SK-N-SH (cell line): ENCODE data around the gene HOXC10. TPM values are rescaled to one million over a fixed set of nuclear protein-coding genes. Genes with fewer than 3 reads are reported as not detected.

Experiments
- CTCF ChIA-PET: fragments of 300-600, 350-600 bp; formaldehyde crosslinking; extraction: SDS; loops from one replicate; lab custom pipeline; 2021; lab: Yijun Ruan, JAX
- POLR2A ChIA-PET: fragments of 350-600 bp; sonication (Branson Sonifier 250); formaldehyde crosslinking; extraction: SDS; loops from one replicate; lab custom pipeline; 2020; ENCODE audit warnings: antibody characterized with exemption, inconsistent platforms; lab: Yijun Ruan, JAX
- DNase-seq: peaks from one replicate; pipeline ENCODE4 v3.0.0; 2012
- H2AFZ ChIP-seq: fragments of 200-600 bp; sonication (generic); 2 replicates; pipeline ENCODE4 v1.8.1; 2016; ENCODE audit warnings: antibody characterized with exemption, mild to moderate bottlenecking, low read depth
- H3F3A ChIP-seq: fragments of 200-600 bp; sonication (generic); replicated peaks from 2 replicates; pipeline ENCODE3; 2016; ENCODE audit warnings: antibody characterized with exemption, mild to moderate bottlenecking; ENCODE audit not compliant: insufficient read depth
- H3K27ac ChIP-seq, 2 experiments: fragments of 200-500 bp in 1 of 2; fragments of 200-600 bp in 1 of 2; sonication (Bioruptor generic) in 1 of 2; sonication (generic), shearing (Covaris generic) in 1 of 2; 2 replicates each; pipeline versions ENCODE4 v1.5.1 to v1.6.1; 2014 to 2016; ENCODE audit warnings: low read depth in 2 of 2, inconsistent platforms in 1 of 2, low read length in 1 of 2, mild to moderate bottlenecking in 1 of 2, mixed read lengths in 1 of 2
- H3K27me3 ChIP-seq: fragments of 200-600 bp; sonication (generic), shearing (Covaris generic); 2 replicates; pipeline ENCODE4 v1.6.1; 2016; ENCODE audit warnings: mixed run types; ENCODE audit not compliant: insufficient read depth
- H3K36me3 ChIP-seq, 2 experiments: fragments of 200-500 bp in 1 of 2; fragments of 200-600 bp in 1 of 2; sonication (Bioruptor generic) in 1 of 2; sonication (generic) in 1 of 2; replicated peaks in 1 of 2; 2 replicates each; pipeline versions ENCODE3 to v1.5.1; 2014 to 2016; ENCODE audit warnings: low read length in 1 of 2, mild to moderate bottlenecking in 1 of 2; ENCODE audit not compliant: insufficient read depth in 2 of 2, control insufficient read depth in 1 of 2
- H3K4me1 ChIP-seq, 2 experiments: fragments of 200-500 bp in 1 of 2; fragments of 200-600 bp in 1 of 2; sonication (Bioruptor generic) in 1 of 2; sonication (generic), shearing (Covaris generic) in 1 of 2; 2 replicates each; pipeline versions ENCODE4 v1.5.1 to v1.6.1; 2014 to 2016; ENCODE audit warnings: low read depth in 1 of 2, low read length in 1 of 2, mixed run types in 1 of 2; ENCODE audit not compliant: insufficient read depth in 2 of 2, control insufficient read depth in 1 of 2
- H3K4me2 ChIP-seq: fragments of 200-600 bp; sonication (generic), shearing (Covaris generic); 2 replicates; pipeline ENCODE4 v1.6.1; 2017; ENCODE audit warnings: mixed run types
- H3K4me3 ChIP-seq, 2 experiments: fragments of 200-500 bp in 1 of 2; fragments of 200-600 bp in 1 of 2; sonication (Bioruptor generic) in 1 of 2; sonication (generic), shearing (Covaris generic) in 1 of 2; 2 replicates each; pipeline versions ENCODE4 v1.5.1 to v1.8.1; 2014 to 2016; ENCODE audit warnings: low read depth in 2 of 2, inconsistent platforms in 1 of 2, low read length in 1 of 2, mild to moderate bottlenecking in 1 of 2, mixed read lengths in 1 of 2, moderate library complexity in 1 of 2
- H3K79me2 ChIP-seq: fragments of 200-600 bp; sonication (generic); 2 replicates; pipeline ENCODE4 v1.8.1; 2017; ENCODE audit warnings: mild to moderate bottlenecking; ENCODE audit not compliant: insufficient read depth
- H3K9ac ChIP-seq: fragments of 200-600 bp; sonication (generic); 2 replicates; pipeline ENCODE4 v1.6.1; 2017; ENCODE audit warnings: mixed run types
- H3K9me2 ChIP-seq: fragments of 200-600 bp; sonication (generic); 2 replicates; pipeline ENCODE4 v1.6.1; 2017; ENCODE audit warnings: mixed run types
- H3K9me3 ChIP-seq: fragments of 200-600 bp; sonication (generic); 2 replicates; pipeline ENCODE4 v1.6.1; 2017; ENCODE audit warnings: mixed run types, mild to moderate bottlenecking, moderate library complexity
- H4K20me1 ChIP-seq: fragments of 200-600 bp; sonication (generic); 2 replicates; pipeline ENCODE4 v1.6.1; 2017; ENCODE audit warnings: mild to moderate bottlenecking, mixed run types; ENCODE audit not compliant: insufficient read depth
- CHD2 ChIP-seq: fragments of 150-350 bp; IDR thresholded peaks from 2 replicates; pipeline ENCODE4 v1.6.1; 2018; ENCODE audit warnings: low read length; ENCODE audit not compliant: partially characterized antibody
- ELF1 ChIP-seq: IDR thresholded peaks from 2 replicates; pipeline ENCODE4 v1.4.0; 2012
- FOSL2 ChIP-seq: IDR thresholded peaks from 2 replicates; pipeline ENCODE4 v1.4.0; 2012; ENCODE audit warnings: low read depth, mild to moderate bottlenecking, moderate library complexity, borderline replicate concordance
- GATA2 ChIP-seq: sonication (generic); formaldehyde crosslinking; IDR thresholded peaks from 2 replicates; pipeline ENCODE4 v1.5.0; 2020; ENCODE audit warnings: mild to moderate bottlenecking, missing genetic modification reagents
- NFIC ChIP-seq: IDR thresholded peaks from 2 replicates; pipeline ENCODE4 v1.4.0; 2012; ENCODE audit warnings: borderline replicate concordance
- RAD21 ChIP-seq: IDR thresholded peaks from 2 replicates; pipeline ENCODE4 v1.6.1; 2012; ENCODE audit warnings: mild to moderate bottlenecking, low read length
- RFX5 ChIP-seq: IDR thresholded peaks from 2 replicates; pipeline ENCODE4 v1.6.1; 2012; ENCODE audit warnings: mild to moderate bottlenecking, improper control_type of control experiment, low read length
- SIN3A ChIP-seq: IDR thresholded peaks from 2 replicates; pipeline ENCODE4 v1.6.1; 2012; ENCODE audit warnings: low read depth, mild to moderate bottlenecking, low read length, moderate library complexity, borderline replicate concordance
- SMC3 ChIP-seq: IDR thresholded peaks from 2 replicates; pipeline ENCODE4 v1.6.1; 2012; ENCODE audit warnings: low read depth, low read length, improper control_type of control experiment
- TCF12 ChIP-seq: IDR thresholded peaks from 2 replicates; pipeline ENCODE4 v1.4.0; 2012
- ZBTB33 ChIP-seq: IDR thresholded peaks from 2 replicates; pipeline ENCODE4 v1.4.0; 2012; ENCODE audit warnings: low read depth, borderline replicate concordance
- WGBS: methylation state at CpG from one replicate; pipeline ENCODE4 v1.1.6; 2017; ENCODE audit warnings: low lambda C conversion rate; 5-methylcytosine and 5-hydroxymethylcytosine counted together
- polyA plus RNA-seq, 3 experiments: library from polyadenylated mRNA; depleted of rRNA; stranded (reverse); fragments of >200 nt; gene quantifications; 2 replicates each; pipeline ENCODE4 v1.2.3, GENCODE V29; 2012

Gene HOXC10
- polyA plus RNA-seq, 1 of the 3 experiments (the other 2 are of a cell fraction): 0.03 TPM

DNA sequence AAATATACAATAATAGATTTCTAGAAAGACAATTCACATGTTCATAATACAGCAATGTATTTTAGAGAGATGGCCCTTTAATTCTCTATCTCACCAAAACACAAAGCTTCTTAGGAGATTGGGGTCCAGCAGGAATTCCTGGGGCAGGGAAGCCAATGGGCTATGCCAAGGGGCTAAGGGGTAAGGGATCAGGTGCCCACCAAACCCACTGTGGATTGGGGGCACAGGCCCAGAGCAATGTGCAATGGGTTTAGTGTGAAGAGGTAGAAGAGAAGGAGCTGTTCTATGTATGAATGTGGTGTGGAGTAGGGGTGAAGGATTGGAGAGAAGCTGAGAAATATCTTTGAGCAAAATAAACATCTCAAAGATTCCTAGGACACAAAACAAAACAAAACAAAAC, 43.8 kb upstream of the HOXC10 start (continued):
- TF ChIP-seq SIN3A (no peak), RAD21 (no peak), CHD2 (no peak)
- TF ChIP-seq, all 33 proteins: peak for 0

DNA sequence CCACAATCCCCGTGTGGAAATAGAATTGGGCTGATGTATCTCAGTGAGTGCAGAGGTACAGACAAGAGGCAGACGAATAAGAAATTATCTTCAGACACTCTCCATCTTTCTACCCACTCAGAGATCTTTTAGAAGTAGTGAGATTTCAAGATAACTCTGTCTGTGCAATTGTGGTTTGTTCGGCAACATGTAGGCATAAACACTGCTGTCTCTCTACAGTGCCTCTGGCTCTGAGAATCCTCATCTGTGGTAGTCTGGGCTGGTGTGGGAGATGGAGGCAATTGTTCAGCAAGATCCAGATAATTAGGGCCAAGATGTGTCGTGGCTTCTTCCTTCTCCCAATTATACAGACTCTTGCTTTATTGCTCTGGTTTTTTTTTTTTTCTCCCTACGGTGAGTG, 43.2 kb upstream of the HOXC10 start:
- no peaks in the 10 kb centered on the region for H4K20me1 ChIP-seq
- no peaks in the 10 kb centered on the region for H3K36me3 ChIP-seq
- CTCF ChIA-PET: interaction anchor here (0.8 to 4.9 kb wide), 4 partner anchors 12 to 195 kb away, joined by 3 to 16 read pairs (median 5); no protein-coding TSS in a partner anchor
- H3K9me3 ChIP-seq: no peaks in the 10 kb centered on the region
- peaks cover 98% of the 10 kb centered on the region for H3K27me3 ChIP-seq
- no peak overlapping the region for H3K27ac ChIP-seq
- H3K4me2 ChIP-seq: no peak overlapping the region
- H3K79me2 ChIP-seq: no peaks in the 10 kb centered on the region
- no peaks in the 10 kb centered on the region for H3F3A ChIP-seq
- TF ChIP-seq SMC3 (no peak), NFIC (no peak), TCF12 (no peak)
- no peak overlapping the region for H3K4me3 ChIP-seq
- H3K9ac ChIP-seq: no peak overlapping the region
- no peak overlapping the region for H2AFZ ChIP-seq
- no peak for DNase-seq
- H3K9me2 ChIP-seq: no peaks in the 10 kb centered on the region
- 18% methylated on average over 5 of the region's 5 CpGs for WGBS
- POLR2A ChIA-PET: no interaction called here
- H3K4me1 ChIP-seq: no peaks in the 10 kb centered on the region; a peak in 1 of 4 replicates

DNA sequence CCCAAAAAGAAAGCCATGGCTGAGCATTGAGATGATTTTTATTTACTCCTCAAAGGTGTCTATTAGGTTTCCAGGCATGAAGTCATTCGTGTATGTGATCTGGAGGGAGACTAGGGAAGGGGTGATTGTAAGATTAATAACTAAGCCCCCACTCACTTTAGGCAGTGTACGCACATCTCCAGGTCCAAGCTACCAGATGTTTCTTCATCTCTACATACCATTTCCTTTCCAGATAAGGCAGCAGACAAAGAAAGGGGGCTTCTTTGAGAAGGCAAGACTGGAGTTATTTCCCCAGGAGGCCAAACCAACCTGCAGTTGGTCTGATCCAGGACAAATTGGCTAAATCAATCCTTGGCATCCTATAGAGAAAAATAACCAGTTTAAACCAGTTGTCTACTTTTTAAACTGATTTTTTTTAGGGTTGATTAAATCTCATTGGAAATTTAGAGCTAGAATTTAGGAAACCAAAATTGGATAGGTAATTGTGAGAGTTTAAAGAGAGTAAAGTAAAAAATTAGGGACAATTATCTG, 42.4 kb upstream of the HOXC10 start:
- WGBS: 23% methylated on average over 2 of the region's 2 CpGs
- DNase-seq: no peak
- ChIA-PET POLR2A (no interaction called here), CTCF (interaction anchor here (0.7 to 1.6 kb wide), 3 partner anchors 11 to 42 kb away, joined by 3 to 6 read pairs (median 5); partner anchors contain the start of gene HOXC10)
- Histone ChIP-seq H3F3A (no peaks in the 10 kb centered on the region), H3K36me3 (no peaks in the 10 kb centered on the region), H3K27ac (no peak overlapping the region), H3K9ac (no peak overlapping the region), H4K20me1 (no peaks in the 10 kb centered on the region), H2AFZ (no peak overlapping the region), H3K4me1 (no peaks in the 10 kb centered on the region; a peak in 1 of 4 replicates), H3K4me2 (no peak overlapping the region), H3K27me3 (peaks cover 97% of the 10 kb centered on the region), H3K79me2 (no peaks in the 10 kb centered on the region), H3K9me2 (no peaks in the 10 kb centered on the region), H3K9me3 (no peaks in the 10 kb centered on the region), H3K4me3 (no peak overlapping the region)
- TF ChIP-seq RFX5 (no peak), ELF1 (no peak), RAD21 (no peak), FOSL2 (no peak), ZBTB33 (no peak), GATA2 (CRISPR knock-in tag) (no peak)
